SK-N-SH treated with all-trans-retinoic acid at 6 μM for 48 hours (cell line): ENCODE results near the gene ZNRF4.

ENCODE experiments used
- ATAC-seq: fragments of 200-7000 bp; cut with Tn5 transposase; 3 replicates; pipeline ENCODE4 v1.9.1; 2020; ENCODE audit warnings: mild to moderate bottlenecking, moderate library complexity
- BACH2 ChIP-seq: fragments of 250-450 bp; sonication (Bioruptor Pico); IDR thresholded peaks from 2 replicates; pipeline ENCODE4 v1.9.0; 2021; ENCODE audit warnings: mild to moderate bottlenecking, borderline replicate concordance
- CREB5 ChIP-seq: fragments of 250-450 bp; sonication (Bioruptor Pico); IDR thresholded peaks from 2 replicates; pipeline ENCODE4 v1.5.1; 2020; ENCODE audit warnings: low read depth, mild to moderate bottlenecking, moderate library complexity
- CSDC2 ChIP-seq: fragments of 250-450 bp; sonication (Bioruptor Pico); IDR thresholded peaks from 2 replicates; pipeline ENCODE4 v1.5.0; 2020; ENCODE audit warnings: mild to moderate bottlenecking, moderate library complexity
- CSRNP3 ChIP-seq: fragments of 250-450 bp; sonication (Bioruptor Pico); IDR thresholded peaks from 2 replicates; pipeline ENCODE4 v1.5.1; 2021; ENCODE audit warnings: mild to moderate bottlenecking, moderate library complexity
- ESRRG ChIP-seq: fragments of 250-450 bp; sonication (Bioruptor Pico); IDR thresholded peaks from 2 replicates; pipeline ENCODE4 v1.6.1; 2021; ENCODE audit warnings: mild to moderate bottlenecking
- GLIS3 ChIP-seq: fragments of 250-450 bp; sonication (Bioruptor Pico); IDR thresholded peaks from 2 replicates; pipeline ENCODE4 v1.5.0; 2020; ENCODE audit warnings: mild to moderate bottlenecking, moderate library complexity
- ISL1 ChIP-seq: fragments of 250-450 bp; sonication (Bioruptor Pico); IDR thresholded peaks from 2 replicates; pipeline ENCODE4 v2.1.2; 2022; ENCODE audit warnings: mild to moderate bottlenecking, moderate library complexity
- OSR1 ChIP-seq: fragments of 250-450 bp; sonication (Bioruptor Pico); IDR thresholded peaks from 2 replicates; pipeline ENCODE4 v1.8.0; 2022; ENCODE audit warnings: moderate library complexity, mild to moderate bottlenecking, inconsistent platforms
- PATZ1 ChIP-seq: fragments of 250-450 bp; sonication (Bioruptor Pico); IDR thresholded peaks from 2 replicates; pipeline ENCODE4 v1.8.0; 2020; ENCODE audit warnings: mild to moderate bottlenecking, moderate library complexity, borderline replicate concordance
- PPARA ChIP-seq: fragments of 250-450 bp; sonication (Bioruptor Pico); IDR thresholded peaks from 2 replicates; pipeline ENCODE4 v1.5.0; 2020; ENCODE audit warnings: mild to moderate bottlenecking, borderline replicate concordance
- RARB ChIP-seq: fragments of 250-450 bp; sonication (Bioruptor Pico); IDR thresholded peaks from 2 replicates; pipeline ENCODE4 v1.8.0; 2021; ENCODE audit warnings: mild to moderate bottlenecking, moderate library complexity
- SNAI2 ChIP-seq: fragments of 250-450 bp; sonication (Bioruptor Pico); IDR thresholded peaks from 2 replicates; pipeline ENCODE4 v1.5.0; 2020; ENCODE audit warnings: mild to moderate bottlenecking, moderate library complexity
- TCF4 ChIP-seq: fragments of 250-450 bp; sonication (Bioruptor Pico); IDR thresholded peaks from 2 replicates; pipeline ENCODE4 v1.8.0; 2021; ENCODE audit warnings: mild to moderate bottlenecking, moderate library complexity, borderline replicate concordance
- TOX ChIP-seq: fragments of 250-450 bp; sonication (Bioruptor Pico); IDR thresholded peaks from 2 replicates; pipeline ENCODE4 v1.8.0; 2021; ENCODE audit warnings: mild to moderate bottlenecking, moderate library complexity, borderline replicate concordance
- ZC3H10 ChIP-seq: fragments of 250-450 bp; sonication (Bioruptor Pico); IDR thresholded peaks from 2 replicates; pipeline ENCODE4 v1.5.1; 2021; ENCODE audit warnings: mild to moderate bottlenecking, moderate library complexity
- ZFP30 ChIP-seq: fragments of 450-650 bp; formaldehyde crosslinking; IDR thresholded peaks from 2 replicates; pipeline ENCODE4 v1.5.0; 2022; ENCODE audit warnings: mild to moderate bottlenecking, moderate library complexity
- ZNF565 ChIP-seq: fragments of 450-650 bp; formaldehyde crosslinking; conservative IDR thresholded peaks from 2 replicates; pipeline ENCODE4 v1.5.0; 2020; ENCODE audit warnings: low read depth, mild to moderate bottlenecking, moderate library complexity
- ZNF70 ChIP-seq: fragments of 450-650 bp; formaldehyde crosslinking; IDR thresholded peaks from 2 replicates; pipeline ENCODE4 v1.5.0; 2020; ENCODE audit warnings: mild to moderate bottlenecking, moderate library complexity
- ZNF8 ChIP-seq: fragments of 450-650 bp; formaldehyde crosslinking; IDR thresholded peaks from 2 replicates; pipeline ENCODE4 v1.5.0; 2020; ENCODE audit warnings: mild to moderate bottlenecking, moderate library complexity
- TF ChIP-seq, protein P1 (sequence below): fragments of 250-450 bp; sonication (Bioruptor Pico); IDR thresholded peaks from 2 replicates; pipeline ENCODE4 v1.8.0; 2021; ENCODE audit warnings: low read depth, mild to moderate bottlenecking, moderate library complexity, borderline replicate concordance
- TF ChIP-seq, protein P2 (sequence below): fragments of 250-450 bp; sonication (Bioruptor Pico); IDR thresholded peaks from 2 replicates; pipeline ENCODE4 v1.5.0; 2020; ENCODE audit warnings: mild to moderate bottlenecking, moderate library complexity

ZNRF4 gene

GRCh38 chr19:5458420-5458819 is 3.2 kb downstream of the ZNRF4 start:
- no peak for ATAC-seq
- no peak for TF ChIP-seq SNAI2 (CRISPR knock-in tag)
- TF ChIP-seq ZC3H10 (CRISPR knock-in tag): no peak
- TF ChIP-seq PPARA (CRISPR knock-in tag): no peak
- no peak for TF ChIP-seq ESRRG (CRISPR knock-in tag)
- no peak for TF ChIP-seq GLIS3 (CRISPR knock-in tag)
- TF ChIP-seq CSDC2 (CRISPR knock-in tag): no peak

- no peak for ATAC-seq
- no peak for TF ChIP-seq ZNF8 (CRISPR knock-in tag)
- no peak for TF ChIP-seq BACH2 (CRISPR knock-in tag)
- TF ChIP-seq, protein P1, sequence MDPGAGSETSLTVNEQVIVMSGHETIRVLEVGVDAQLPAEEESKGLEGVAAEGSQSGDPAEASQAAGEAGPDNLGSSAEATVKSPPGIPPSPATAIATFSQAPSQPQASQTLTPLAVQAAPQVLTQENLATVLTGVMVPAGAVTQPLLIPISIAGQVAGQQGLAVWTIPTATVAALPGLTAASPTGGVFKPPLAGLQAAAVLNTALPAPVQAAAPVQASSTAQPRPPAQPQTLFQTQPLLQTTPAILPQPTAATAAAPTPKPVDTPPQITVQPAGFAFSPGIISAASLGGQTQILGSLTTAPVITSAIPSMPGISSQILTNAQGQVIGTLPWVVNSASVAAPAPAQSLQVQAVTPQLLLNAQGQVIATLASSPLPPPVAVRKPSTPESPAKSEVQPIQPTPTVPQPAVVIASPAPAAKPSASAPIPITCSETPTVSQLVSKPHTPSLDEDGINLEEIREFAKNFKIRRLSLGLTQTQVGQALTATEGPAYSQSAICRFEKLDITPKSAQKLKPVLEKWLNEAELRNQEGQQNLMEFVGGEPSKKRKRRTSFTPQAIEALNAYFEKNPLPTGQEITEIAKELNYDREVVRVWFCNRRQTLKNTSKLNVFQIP (CRISPR knock-in tag): no peak
- TF ChIP-seq ZC3H10 (CRISPR knock-in tag): no peak
- no peak for TF ChIP-seq GLIS3 (CRISPR knock-in tag)
- TF ChIP-seq, protein P2, sequence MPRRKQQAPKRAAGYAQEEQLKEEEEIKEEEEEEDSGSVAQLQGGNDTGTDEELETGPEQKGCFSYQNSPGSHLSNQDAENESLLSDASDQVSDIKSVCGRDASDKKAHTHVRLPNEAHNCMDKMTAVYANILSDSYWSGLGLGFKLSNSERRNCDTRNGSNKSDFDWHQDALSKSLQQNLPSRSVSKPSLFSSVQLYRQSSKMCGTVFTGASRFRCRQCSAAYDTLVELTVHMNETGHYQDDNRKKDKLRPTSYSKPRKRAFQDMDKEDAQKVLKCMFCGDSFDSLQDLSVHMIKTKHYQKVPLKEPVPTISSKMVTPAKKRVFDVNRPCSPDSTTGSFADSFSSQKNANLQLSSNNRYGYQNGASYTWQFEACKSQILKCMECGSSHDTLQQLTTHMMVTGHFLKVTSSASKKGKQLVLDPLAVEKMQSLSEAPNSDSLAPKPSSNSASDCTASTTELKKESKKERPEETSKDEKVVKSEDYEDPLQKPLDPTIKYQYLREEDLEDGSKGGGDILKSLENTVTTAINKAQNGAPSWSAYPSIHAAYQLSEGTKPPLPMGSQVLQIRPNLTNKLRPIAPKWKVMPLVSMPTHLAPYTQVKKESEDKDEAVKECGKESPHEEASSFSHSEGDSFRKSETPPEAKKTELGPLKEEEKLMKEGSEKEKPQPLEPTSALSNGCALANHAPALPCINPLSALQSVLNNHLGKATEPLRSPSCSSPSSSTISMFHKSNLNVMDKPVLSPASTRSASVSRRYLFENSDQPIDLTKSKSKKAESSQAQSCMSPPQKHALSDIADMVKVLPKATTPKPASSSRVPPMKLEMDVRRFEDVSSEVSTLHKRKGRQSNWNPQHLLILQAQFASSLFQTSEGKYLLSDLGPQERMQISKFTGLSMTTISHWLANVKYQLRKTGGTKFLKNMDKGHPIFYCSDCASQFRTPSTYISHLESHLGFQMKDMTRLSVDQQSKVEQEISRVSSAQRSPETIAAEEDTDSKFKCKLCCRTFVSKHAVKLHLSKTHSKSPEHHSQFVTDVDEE (CRISPR knock-in tag): no peak
- TF ChIP-seq ZFP30 (CRISPR knock-in tag): no peak
- TF ChIP-seq RARB (CRISPR knock-in tag): no peak
- no peak for TF ChIP-seq CSDC2 (CRISPR knock-in tag)
These were observed 4.1 kb downstream of the ZNRF4 start for GRCh38 chr19:5459360-5459759.

DNA sequence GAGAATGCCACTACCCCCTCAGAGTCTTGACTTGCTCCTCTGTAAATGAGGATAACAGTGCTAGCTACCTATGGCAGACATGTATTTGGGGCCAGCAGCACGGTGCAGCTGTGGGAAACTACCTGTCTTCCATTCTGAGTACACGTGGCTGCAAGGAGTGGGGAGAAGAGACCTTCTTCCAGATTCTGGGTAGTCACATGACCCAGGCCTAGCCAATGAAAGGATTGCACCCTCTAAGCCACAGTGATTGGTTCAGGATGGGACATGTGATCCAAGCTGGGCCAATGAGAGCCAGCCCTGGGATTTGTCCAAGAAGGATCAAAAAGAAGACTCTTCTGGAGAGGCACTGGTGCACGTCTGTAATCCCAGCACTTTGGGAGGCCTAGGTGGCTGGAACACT is 5.5 kb downstream of the ZNRF4 start:
- TF ChIP-seq PPARA (CRISPR knock-in tag) (no peak), RARB (CRISPR knock-in tag) (no peak), PATZ1 (CRISPR knock-in tag) (no peak), CSDC2 (CRISPR knock-in tag) (no peak), CREB5 (CRISPR knock-in tag) (no peak), TCF4 (no peak), ISL1 (no peak), GLIS3 (CRISPR knock-in tag) (no peak), SNAI2 (CRISPR knock-in tag) (no peak), ZNF70 (CRISPR knock-in tag) (no peak), ZNF8 (CRISPR knock-in tag) (no peak), ZFP30 (CRISPR knock-in tag) (no peak), BACH2 (CRISPR knock-in tag) (no peak), OSR1 (CRISPR knock-in tag) (no peak), CSRNP3 (CRISPR knock-in tag) (no peak), TOX (CRISPR knock-in tag) (no peak), ZC3H10 (CRISPR knock-in tag) (no peak), ZNF565 (CRISPR knock-in tag) (no peak)
- TF ChIP-seq, protein P2 (CRISPR knock-in tag): no peak
- TF ChIP-seq, protein P1 (CRISPR knock-in tag): no peak
- ATAC-seq: no peak
